HG03025 (cell line): Measurements from ENCODE around the gene FAR1.

Experiments
- ATAC-seq: cut with Tn5 transposase; IDR thresholded peaks from one replicate; pipeline ENCODE4 v1.9.1; 2021; ENCODE audit warnings: mild to moderate bottlenecking, moderate library complexity; ENCODE audit not compliant: unreplicated experiment, low FRiP score

FAR1 gene

GRCh38 chr11:13668957-13669521, 571 bp downstream of the FAR1 start:
- ATAC-seq = peak; percentile 23

GRCh38 chr11:13669544-13670488, 1.3 kb downstream of the FAR1 start:
- ATAC-seq = no peak

- no peak for ATAC-seq
Observed at GRCh38 chr11:13672576-13673210, 4.2 kb downstream of the FAR1 start.

- ATAC-seq = no peak
Observed at GRCh38 chr11:13674799-13675509, 6.5 kb downstream of the FAR1 start.

- no peak for ATAC-seq
Observed at GRCh38 chr11:13676576-13676975, 8.1 kb downstream of the FAR1 start.

DNA sequence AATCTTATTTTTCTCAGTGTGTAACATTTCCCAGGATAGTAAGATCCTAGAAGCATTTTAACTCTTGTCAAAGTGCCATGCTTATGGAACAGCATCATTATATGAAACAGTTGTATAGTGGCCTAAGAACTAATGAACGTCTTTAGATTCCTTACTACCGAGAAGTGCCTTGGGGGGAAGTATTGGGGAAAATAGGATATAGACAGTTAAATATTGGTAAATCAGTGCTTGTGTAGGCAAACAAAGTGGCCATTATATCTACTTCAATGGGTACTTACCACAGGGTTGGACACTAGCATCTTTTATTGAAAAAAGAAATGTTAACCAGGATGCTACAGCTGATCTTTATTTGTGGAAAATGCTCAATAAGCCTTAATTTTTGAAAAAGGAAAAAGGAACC, 11.3 kb downstream of the FAR1 start:
- ATAC-seq = no peak

- peak; percentile 75 for ATAC-seq
Observed at GRCh38 chr11:13680501-13681264, 12.2 kb downstream of the FAR1 start.

DNA sequence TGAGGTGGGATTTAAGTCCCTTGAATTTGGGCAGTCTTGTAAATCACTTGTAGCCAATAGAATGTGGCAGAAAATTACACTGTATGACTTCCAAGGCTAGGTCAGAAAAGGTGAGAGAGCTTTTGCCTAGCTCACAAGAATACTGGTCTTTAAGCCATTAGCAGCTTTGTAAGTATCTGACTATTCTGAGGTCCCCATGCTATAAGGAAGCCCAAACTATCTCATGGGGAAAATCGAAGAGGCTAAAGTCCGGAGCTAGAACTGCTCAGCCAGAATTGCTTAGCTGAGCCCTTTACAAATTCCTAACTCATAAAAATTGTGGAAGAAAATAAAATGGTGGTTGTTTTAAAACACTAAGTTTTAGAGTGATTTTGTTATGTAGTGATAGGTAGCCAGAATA, 13.0 kb downstream of the FAR1 start:
- no peak for ATAC-seq

GRCh38 chr11:13682212-13682611, 13.7 kb downstream of the FAR1 start:
- ATAC-seq = no peak

- ATAC-seq = no peak
Observed at GRCh38 chr11:13685461-13686108, 17.1 kb downstream of the FAR1 start.

GRCh38 chr11:13686776-13687175, 18.3 kb downstream of the FAR1 start:
- ATAC-seq = no peak

GRCh38 chr11:13687271-13687670, 18.8 kb downstream of the FAR1 start:
- ATAC-seq = no peak

DNA sequence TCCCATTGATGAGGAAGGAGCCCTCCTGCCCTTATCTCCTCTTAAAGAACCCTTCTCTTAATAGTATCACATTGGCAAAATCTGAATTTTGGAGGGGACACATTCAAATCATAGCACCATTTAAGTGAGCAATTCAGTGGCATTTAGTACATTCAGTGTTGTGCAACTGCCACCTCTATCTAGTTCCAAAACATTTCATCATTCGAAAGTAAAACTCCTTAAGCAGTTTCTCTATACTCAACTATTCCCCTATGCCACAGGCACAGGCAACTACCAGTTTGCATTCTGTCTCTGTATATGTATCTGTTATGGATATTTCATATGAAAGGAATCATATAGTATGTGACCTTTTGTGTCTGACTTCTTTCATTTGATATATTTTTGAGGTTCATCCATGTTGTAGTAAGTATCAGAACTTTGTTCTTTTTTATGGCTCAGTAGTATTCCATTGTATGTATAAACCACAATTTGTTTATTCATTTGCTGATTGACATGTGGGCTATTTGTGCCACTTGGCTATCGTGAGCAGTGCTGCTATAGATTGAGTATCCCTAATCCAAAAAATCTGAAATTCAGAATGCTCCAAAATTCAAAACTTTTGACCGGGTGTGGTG, 22.9 kb downstream of the FAR1 start:
- no peak for ATAC-seq

DNA sequence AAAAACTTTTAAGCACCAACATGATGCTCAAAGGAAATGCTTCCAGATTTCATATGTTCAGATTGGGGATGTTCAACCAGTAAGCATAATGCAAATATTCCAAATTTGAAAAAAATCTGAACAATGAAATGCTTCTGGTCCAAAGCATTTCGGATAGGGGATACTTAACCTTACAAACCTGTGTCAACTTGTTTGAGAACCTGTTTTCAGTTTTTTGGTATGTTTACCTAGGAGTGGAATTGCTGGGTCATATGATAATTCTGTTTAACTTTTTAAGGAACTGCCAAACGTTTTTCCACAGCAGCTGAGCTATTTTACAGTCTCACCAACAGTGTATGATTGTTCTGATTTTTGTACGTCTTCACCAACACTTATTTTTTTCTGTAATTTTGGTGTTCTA, 23.7 kb downstream of the FAR1 start:
- ATAC-seq = no peak

GRCh38 chr11:13694115-13694514, 25.6 kb downstream of the FAR1 start:
- no peak for ATAC-seq

DNA sequence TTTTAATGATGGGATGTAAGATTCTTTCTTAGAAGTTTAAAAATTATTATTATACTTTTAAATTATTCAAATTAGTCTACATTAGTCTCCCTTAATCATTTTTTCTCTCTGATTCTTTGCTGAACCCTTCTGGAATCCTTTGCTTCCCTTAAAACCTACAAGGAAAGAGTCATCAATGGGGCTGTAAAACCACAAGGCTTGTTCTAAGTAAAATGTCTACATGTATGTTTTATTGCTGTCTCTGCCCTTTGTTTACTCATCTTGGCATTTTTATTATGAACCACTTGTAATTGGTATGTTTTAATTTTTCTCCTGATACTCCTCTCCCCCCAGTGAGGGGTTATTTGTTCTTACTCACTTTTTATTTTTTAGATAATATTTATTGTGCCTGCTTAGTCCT, 27.4 kb downstream of the FAR1 start:
- no peak for ATAC-seq

DNA sequence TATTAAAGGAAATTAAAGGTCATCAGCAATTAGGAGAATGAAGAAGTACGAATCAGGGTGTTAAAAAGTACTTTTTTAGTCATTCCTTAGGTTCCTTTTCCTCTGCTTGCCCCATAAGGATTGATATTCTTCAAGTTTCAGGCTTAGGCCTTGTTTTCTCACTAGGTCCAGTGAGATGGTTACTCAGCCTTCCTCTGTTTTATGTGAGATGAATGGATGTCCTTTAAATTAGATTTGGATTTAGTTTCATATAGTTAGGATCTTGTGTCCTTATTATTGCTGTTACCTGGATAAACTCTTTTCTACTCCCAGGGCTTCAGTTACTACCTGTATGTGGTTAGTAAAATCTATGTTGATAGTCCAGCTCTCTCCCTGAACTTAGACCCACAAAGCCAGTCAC, 29.2 kb downstream of the FAR1 start:
- ATAC-seq = no peak

GRCh38 chr11:13698132-13698531, 29.7 kb downstream of the FAR1 start:
- ATAC-seq = no peak

DNA sequence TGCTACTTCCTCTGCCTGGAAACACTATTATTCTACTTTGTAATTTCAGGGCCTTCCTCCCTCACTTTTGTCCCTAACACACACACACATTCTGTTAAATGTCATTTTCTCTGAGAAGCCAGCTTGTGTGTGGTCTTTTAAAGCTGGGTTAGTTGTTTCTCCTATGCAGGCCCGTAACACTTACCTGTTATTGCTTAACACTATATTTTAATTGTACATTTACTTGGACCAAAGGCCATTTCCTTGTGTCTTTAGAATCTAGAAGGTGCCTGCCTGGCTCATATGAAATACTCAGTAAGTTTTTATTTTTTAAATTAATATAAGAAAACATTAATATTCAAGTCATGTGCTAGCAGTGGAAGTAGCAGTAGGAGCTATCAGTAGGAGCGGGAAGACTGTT, 30.6 kb downstream of the FAR1 start:
- no peak for ATAC-seq
